ENCODE data around the gene SYPL1. TPM values are rescaled to one million over a fixed set of nuclear protein-coding genes. Genes with fewer than 3 reads are reported as not detected.

The SYPL1 gene
- polyA plus RNA-seq, 1 of the 3 experiments (the other 2 are of a cell fraction), result 72.4 TPM

DNA sequence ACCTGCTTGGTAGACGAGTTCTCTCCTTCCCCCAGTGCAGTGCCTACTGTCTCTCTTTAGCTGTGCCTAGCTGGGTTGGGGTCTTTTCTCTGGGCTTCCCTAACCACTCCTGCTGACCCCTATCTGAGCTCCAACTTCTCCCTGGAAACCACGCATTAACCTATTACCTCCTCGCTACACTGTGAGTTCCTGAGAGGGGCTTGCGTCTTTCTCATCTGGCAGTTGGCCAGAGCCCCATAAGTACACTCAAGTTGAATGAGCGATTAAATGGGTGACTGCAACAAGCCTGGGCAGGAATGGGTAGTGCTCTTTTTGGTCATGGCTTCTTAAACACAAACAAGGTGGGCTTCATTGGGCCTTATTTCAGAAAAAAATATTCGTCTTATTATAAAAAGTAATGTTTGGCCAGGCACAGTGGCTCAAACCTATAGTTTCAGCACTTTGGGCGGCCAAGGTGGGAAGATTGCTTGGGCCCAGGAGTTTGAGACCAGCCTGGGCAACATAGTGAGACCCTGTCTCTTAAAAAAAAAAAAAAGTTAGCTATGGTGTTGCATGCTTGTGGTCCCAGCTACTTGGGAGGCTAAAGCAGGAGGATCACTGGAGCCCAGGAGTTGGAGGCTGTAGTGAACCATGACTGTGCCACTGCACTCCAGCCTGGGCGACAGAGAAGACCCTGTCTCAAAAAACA lies 41.4 kb downstream of the SYPL1 start:
- Histone ChIP-seq H3K9me3 (no peaks in the 10 kb centered on the region), H2AFZ (ENCODE audit: low read depth) (no peak overlapping the region), H3K36me3 (replicated peaks in 1 of 2; ENCODE audit: control insufficient read depth in 1 of 2, insufficient read depth in 2 of 2, low read length in 1 of 2) (no peaks in the 10 kb centered on the region), H3K9me2 (no peaks in the 10 kb centered on the region), H3K27ac (ENCODE audit: low read depth in 2 of 2, low read length in 1 of 2) (no peak overlapping the region; a peak in 1 of 4 replicates), H3K4me3 (ENCODE audit: low read depth in 2 of 2, low read length in 1 of 2) (no peak overlapping the region), H3K27me3 (ENCODE audit: insufficient read depth) (no peaks in the 10 kb centered on the region), H4K20me1 (ENCODE audit: insufficient read depth) (no peaks in the 10 kb centered on the region), H3K4me2 (no peak overlapping the region), H3K79me2 (ENCODE audit: insufficient read depth) (no peaks in the 10 kb centered on the region), H3F3A (replicated peaks; ENCODE audit: insufficient read depth) (peaks cover 1% of the 10 kb centered on the region), H3K4me1 (ENCODE audit: control insufficient read depth in 1 of 2, insufficient read depth in 2 of 2, low read depth in 1 of 2, low read length in 1 of 2) (peaks cover 24 to 66% of the 10 kb centered on the region in 2 experiments), H3K9ac (no peak overlapping the region)
- DNase-seq, result no peak
- no peak for TF ChIP-seq GATA2 (CRISPR knock-in tag; IDR thresholded peaks at IDR 0.05)
- TF ChIP-seq, protein P1, sequence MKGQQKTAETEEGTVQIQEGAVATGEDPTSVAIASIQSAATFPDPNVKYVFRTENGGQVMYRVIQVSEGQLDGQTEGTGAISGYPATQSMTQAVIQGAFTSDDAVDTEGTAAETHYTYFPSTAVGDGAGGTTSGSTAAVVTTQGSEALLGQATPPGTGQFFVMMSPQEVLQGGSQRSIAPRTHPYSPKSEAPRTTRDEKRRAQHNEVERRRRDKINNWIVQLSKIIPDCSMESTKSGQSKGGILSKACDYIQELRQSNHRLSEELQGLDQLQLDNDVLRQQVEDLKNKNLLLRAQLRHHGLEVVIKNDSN (IDR thresholded peaks at IDR 0.05; ENCODE audit: borderline replicate concordance, low read depth), result no peak
- no peak for TF ChIP-seq SIN3A (IDR thresholded peaks at IDR 0.05; ENCODE audit: borderline replicate concordance, low read depth, low read length)
- no peak for TF ChIP-seq IRF3 (IDR thresholded peaks at IDR 0.05; ENCODE audit: low read depth, low read length)
- no peak for TF ChIP-seq CTCF (IDR thresholded peaks at IDR 0.05)
- TF ChIP-seq, protein P2, sequence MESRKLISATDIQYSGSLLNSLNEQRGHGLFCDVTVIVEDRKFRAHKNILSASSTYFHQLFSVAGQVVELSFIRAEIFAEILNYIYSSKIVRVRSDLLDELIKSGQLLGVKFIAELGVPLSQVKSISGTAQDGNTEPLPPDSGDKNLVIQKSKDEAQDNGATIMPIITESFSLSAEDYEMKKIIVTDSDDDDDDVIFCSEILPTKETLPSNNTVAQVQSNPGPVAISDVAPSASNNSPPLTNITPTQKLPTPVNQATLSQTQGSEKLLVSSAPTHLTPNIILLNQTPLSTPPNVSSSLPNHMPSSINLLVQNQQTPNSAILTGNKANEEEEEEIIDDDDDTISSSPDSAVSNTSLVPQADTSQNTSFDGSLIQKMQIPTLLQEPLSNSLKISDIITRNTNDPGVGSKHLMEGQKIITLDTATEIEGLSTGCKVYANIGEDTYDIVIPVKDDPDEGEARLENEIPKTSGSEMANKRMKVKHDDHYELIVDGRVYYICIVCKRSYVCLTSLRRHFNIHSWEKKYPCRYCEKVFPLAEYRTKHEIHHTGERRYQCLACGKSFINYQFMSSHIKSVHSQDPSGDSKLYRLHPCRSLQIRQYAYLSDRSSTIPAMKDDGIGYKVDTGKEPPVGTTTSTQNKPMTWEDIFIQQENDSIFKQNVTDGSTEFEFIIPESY (IDR thresholded peaks at IDR 0.05; ENCODE audit: borderline replicate concordance, low read depth), result no peak
- no peak for TF ChIP-seq FOXM1 (IDR thresholded peaks at IDR 0.05; ENCODE audit: low read depth)
- TF ChIP-seq NRF1 (IDR thresholded peaks at IDR 0.05; ENCODE audit: low read depth, low read length), result no peak
- no peak for TF ChIP-seq RFX5 (IDR thresholded peaks at IDR 0.05; ENCODE audit: low read length)
- no peak for TF ChIP-seq EZH2phosphoT487 (IDR thresholded peaks at IDR 0.05; ENCODE audit: borderline replicate concordance, low read depth)
- TF ChIP-seq RCOR1 (IDR thresholded peaks at IDR 0.05; ENCODE audit: low read length), result no peak
- TF ChIP-seq NFIC (IDR thresholded peaks at IDR 0.05; ENCODE audit: borderline replicate concordance), result no peak
- no peak for TF ChIP-seq USF2 (IDR thresholded peaks at IDR 0.05; ENCODE audit: borderline replicate concordance, low read depth, low read length)
- CTCF ChIA-PET, result interaction anchor here (0.5 to 9.0 kb wide), 10 partner anchors 12 to 1301 kb away, joined by 3 to 109 read pairs (median 5); partner anchors contain the start of gene SYPL1
- WGBS (ENCODE audit: low lambda C conversion rate), result 95% methylated on average over 8 of the region's 8 CpGs
- POLR2A ChIA-PET, result interaction anchor here (0.8 to 1.5 kb wide), 2 partner anchors 12 to 41 kb away, joined by 3 to 10 read pairs; partner anchors contain the start of gene SYPL1

Measured in SK-N-SH (cell line).